Stimulated activated CD8-positive, alpha-beta memory T cell treated with anti-CD3 and anti-CD28 coated beads, Interleukin-12 subunit alpha, Interleukin-12 subunit beta, amount 100 ng/mL, for 4 hours (primary cell): Measurements from ENCODE around the gene COLEC12.

ENCODE experiments used
- DNase-seq: peaks from one replicate; pipeline ENCODE4 v3.0.0-alpha.2; 2020; ENCODE audit warnings: low read depth

The COLEC12 gene

DNA sequence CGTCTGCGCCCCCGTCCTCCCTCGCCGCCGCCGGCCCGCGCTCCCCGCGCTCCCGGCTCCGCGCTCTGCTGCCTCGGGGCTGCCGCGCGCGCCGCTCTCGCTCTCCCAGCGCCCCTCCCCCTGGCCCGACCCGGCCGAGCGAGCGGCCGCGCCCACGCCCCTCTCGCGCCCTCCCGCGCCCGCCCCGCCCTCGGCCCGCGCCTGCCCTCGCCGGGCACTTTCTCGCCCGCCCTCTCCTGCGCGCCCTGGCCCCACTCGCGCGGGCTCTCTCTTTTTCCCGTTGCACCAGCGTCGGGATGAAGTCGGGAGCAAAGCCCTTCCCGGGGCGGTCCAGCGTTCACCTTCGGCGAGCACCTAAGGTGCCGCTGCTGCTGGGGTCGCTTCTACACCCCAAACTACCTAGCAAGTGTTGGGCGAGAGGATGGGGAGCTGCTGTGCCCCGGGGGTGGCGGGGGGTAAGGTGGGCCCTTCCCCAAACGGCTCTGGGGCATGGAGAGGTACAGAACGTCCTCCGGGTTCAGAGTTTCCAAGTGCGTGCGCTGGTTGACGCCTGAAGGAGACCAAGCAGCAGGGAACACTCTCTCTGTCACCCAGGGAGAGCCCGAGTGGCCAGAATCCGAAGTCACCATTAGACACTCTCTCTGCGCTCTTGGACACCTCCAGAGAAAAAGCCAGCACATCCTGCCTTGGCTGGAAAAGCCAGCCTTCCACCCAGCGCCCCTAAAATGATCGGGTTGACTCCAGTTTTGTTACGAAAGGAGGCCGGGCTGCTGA, at the start of gene COLEC12:
COLEC12 (minus strand) TSS at position 70 of the 774 bp plus-strand sequence. CDS start 187 bp downstream, outside the sequence.
- no peak for DNase-seq

DNA sequence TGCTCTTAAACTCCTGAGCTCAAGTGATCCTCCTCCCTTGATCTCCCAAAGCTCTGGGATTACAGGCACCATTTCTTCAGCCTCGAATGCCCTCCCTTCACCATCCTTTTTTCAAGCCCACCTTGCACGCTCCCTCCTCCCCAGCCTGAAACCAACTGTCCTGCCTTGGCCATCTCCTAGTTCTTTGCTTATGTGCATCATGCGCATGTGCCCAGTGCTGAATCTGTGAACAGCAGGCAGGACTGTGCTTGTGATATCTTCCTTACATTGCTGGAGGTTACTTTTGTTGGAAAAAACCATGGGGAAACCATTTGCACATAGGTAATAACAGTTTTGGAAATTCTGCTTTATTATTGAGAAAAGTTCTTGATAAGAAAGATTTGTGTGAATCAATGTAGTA, 49.5 kb upstream of the COLEC12 start:
- no peak for DNase-seq

DNA sequence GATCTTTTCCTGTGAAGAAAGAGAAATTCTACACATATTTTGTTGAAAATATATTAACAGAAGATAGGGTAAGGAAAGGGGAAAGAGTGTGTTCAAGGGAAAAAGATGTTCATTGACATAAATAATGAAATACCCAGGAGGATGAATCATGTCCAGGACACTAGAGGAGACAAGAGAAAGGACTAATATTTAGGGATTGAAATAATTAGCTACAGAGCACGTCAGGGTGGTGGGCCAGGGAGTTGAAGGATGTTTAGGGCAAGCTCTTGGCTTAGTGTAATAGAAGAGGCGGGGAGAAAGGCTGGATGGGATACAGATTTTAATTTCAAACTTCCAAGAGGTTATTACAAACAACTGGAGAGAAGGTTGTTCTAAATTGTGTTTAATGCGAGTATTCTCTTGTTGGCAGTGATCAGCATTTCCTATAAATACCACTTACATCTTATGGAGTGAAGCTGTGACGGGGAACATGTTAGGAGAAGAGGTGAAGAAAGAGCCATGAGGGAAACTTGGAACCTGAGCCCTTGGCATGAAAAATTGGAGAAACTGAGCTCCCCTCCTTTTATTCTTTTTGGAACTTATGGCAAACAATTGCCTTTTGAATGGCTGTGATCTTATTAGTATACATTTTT, 43.1 kb upstream of the COLEC12 start:
- DNase-seq, result no peak

DNA sequence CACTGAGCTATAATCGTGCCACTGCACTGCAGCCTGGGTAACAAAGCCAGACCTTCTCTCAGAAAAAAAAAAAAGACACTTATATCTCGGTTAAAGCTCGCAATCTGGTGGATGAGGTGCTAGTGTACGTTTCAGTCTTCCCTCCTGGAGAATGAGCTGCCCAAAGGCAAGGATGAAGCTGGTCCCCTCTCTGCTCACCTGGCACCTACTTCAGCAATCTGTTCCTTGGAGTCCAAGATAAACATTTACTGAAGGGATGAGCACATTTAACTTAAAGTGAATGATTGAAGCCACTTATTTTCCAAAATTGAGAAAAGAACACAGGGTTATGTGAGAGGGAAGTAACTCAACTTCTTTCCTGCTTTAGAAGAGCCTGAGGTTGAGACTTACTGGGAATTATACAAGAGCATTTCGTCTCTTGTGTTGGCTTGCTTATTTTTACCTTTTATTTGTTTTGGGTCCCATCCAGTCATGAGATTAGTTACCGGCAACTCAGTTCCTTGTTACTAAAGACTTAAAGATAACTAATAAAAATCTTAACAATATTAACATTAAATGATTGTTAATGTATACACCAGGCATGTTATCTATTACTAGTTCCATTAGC, 33.6 kb upstream of the COLEC12 start:
- DNase-seq, result no peak

DNA sequence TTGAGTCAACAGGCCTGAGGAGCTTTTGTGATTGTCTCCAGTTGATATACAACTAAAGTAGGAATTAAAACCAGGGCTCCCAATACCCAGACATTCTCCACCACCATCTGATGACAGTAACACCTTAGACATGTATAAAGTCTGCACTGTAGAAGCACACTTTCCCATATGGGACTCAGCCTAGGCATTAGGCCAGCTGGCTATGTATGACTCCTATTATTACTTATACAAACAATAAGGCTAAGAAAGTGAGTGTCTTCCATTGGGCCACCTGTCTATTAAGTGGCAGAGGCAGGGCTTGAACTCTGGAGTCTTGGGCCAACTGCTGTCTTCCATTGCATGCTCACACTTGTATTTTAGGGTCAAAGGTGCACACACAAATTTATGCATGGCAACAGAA, 32.1 kb upstream of the COLEC12 start:
- no peak for DNase-seq

DNA sequence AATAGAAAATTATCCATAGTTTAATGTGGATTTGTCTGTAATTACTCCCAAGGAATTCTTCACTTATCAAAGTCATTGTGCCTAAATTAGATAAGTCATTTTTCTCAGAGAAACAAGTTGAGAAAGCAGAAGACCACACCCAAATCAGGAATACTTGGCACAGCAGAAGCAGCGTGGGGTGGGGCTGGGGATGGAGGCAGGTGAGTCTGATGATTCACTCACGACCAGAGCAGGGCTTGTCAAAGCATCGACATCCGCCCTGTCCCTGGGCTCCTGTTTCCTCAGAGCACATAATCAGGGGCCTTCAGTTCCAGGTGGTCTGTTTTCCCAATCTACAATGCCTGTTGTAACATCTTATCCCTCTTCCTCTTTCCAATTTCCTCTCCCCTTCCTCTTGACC, 31.5 kb upstream of the COLEC12 start:
- DNase-seq, result no peak

DNA sequence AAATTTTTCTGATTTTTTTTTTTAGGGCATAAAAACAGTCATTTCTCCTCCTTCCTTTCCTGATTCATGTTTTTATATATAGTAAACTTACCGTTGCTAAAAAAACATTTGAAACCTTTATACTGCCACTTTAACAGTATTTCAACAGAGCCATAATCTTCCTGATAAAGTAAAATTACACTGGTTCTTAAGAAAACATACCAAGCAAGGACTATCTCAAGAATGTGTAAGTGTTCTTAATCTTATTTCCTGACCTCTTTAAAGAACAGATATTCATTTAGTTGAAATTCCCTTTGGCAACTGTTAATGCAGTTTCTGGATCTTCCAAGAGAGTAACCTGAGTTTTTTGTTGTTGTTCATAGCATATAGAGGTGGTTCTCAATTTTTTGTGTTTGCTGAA, 26.6 kb upstream of the COLEC12 start:
- DNase-seq, result no peak

DNA sequence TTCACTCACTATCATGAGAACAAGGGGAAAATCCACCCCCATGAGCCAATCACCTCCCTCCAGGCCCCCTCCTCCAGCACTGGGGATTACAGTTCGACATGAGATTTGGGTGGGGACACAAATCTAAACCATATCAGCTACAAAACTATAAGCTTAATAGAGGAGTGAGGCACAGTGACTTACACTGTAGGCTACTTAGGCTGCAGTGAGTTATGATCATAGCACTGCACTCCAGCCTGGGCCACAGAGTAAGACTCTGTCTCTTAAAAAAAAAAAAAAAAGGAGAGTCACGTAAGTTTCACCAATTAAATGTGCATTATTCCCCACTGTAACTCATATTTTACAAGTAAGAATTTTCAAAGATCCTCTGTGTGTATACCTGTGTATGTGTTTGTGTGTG, 26.2 kb upstream of the COLEC12 start:
- DNase-seq, result no peak

DNA sequence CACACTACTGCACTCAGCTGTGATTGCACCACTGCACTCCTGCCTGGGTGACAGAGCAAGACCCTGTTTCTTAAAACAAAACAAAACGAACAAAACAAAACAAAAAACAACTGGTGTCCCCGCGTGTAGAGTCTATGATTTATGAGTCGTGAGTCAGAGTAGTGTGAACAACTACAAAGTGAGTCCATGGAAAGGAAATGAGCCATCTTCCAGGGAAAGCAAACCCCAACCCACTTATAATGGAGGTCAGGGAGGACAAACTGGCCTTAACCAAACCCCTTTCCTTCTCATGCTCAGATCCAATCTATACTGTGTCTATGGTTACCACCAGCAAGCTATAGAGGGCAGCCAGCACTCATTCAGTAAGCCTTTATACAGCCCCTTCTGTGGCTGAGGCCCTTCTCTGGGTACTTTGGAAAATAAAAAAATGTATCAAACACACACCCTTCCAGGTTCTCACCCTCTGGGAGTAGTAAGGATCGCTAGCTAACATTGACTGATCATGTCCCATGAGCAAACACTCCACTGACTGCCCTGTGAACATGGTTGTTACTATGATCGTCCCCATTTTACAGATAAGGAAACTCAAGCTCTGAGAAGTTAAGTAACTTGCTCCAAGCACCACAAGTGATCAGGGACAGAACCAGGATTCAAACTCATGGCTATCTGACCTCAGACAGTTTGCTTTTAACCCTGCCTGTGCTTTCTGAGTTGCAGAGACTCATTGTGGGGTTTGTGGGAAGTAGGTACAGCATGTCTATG, 24.7 kb upstream of the COLEC12 start:
- no peak for DNase-seq

DNA sequence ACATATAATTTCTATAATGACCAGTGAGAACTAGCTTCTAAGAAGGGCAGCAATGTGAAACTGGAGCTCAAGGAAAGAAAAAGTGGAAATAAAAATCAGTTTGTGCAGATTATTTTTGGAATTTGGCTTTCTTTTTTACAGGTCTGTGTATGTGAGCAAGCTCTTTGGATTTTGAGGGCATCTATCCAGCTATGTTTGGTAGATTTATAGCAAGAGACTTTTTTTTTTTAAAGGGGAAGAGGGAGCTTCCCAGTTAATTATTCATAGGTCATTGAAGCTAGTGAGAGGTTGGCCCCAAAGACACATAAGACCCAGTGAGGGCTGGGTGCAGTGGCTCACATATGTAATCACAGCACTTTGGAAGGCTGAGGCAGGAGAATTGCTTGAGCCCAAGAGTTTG, 24.0 kb upstream of the COLEC12 start:
- no peak for DNase-seq

DNA sequence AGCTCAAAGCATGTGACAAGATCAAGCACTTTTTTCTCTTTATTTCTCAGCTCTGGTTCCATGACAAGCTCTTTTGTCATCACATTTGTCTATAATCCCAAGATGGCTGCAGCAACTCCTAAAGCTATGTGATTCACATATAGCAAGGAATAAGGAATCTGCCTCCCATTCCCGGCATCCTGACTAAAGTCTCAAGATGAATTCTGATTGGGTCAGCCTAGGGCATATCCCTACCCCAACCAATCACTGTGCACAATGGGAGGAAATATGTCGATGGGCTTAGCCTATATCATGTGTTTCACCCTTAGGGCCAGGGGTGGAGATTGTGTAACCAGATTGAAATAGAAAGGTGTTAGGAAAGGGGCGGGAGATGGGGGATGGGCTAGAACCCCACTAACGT, 23.1 kb upstream of the COLEC12 start:
- DNase-seq, result no peak

DNA sequence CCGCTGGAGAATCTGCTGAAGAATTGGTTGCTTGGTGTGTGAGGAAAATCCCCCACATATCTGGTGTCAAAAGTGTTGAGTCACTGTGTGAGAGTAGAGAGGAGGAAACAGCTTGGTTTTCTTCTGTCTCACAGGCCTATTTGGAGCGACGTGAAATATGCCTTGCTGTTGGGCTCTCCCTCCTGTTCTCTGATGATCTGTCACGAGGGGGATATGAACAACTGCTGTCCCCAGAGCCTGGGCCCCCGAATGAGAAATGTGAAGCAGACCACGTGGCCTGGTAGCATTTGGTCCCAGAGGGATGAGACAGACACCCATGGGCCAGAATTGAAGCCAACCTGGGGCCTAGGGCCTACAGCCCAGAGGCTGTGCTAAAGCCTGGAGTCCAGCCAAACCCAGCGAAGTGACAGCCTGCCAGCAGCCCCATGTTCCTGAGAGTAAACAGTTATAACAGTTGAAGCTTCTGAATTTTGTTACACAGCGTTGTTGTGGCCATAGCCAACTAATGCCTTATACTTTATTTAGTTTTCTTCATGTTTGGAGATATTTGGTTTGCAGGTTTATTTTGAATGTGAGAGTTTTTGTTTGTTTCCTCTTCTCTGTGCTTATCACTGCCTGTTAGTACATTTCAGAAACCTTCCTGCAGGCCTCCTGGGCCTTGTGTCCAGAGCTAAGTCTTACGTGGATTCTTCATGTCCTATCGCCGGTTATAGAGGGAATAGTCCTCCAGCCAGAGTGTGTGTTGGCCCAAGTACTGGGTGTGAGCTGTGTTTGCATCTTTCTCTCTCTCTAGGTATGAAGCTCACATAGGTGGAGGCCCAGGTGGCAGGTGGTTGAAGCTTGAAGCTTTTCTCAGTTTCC, 18.7 kb upstream of the COLEC12 start:
- DNase-seq, result no peak

DNA sequence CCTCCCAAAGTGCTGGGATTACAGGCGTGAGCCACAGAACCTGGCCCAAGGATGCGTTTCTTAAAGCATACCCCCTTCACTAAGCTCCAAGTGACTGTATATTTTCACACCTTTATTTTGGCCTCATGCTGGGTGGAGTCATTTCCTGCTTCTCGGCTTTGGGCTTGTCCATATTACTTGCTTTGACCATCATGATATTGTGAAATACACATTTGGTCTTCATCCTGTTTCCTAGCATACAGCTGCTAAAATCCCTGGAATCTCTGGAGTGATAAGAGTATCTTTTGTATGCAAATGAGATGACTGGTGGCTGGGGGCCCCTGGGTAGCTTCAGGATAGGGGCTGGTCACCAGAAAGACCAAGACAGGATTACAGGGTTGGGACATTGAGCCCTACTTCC, 17.6 kb upstream of the COLEC12 start:
- no peak for DNase-seq

DNA sequence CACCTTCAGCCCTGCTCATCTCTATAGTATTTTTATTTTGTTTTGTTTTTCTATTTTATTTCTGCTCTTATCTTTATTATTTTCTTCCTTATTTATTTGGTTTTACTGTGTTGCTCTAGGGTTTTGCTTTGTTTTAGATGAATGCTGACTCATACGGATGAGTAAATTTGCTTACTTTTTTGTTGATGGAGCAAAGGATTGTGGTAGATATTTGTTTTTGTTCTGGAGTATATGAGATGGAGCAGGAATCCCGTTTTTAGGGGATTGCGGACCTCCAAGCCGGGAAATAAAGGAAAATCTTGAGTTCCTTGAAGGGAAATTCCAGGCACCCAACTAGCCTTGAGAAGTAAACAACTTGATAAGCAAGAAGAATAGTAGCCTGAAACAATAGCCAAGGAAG, 15.3 kb upstream of the COLEC12 start:
- no peak for DNase-seq

DNA sequence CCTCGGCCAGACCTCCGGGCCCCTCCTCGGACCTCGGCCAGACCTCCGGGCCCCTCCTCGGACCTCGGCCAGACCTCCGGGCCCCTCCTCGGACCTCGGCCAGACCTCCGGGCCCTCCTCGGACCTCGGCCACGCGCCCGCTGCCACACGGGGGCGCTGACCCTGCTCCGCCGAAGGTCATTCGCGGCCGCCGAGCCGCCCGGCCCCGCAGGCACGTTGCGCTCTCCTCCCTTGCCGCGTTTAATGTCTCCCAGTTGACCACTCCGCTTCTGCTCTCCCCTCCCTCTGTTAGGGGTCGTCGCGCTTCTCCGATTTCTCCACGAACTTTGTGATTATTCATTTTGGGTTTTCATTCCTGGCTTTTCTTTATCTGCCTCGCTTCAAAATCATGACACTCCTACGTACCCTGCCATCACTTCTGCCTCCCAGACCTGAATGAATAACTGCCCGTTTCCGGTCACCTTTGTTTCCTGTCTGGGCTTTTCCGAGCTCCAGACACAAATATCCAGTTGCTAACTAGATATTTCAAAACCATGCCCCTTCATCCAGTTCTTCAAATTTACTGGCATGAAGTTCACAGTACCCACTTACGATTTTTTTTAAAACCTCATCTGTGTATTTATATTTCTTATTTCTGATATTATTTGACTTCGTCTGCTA, 14.8 kb upstream of the COLEC12 start:
- DNase-seq, result no peak

DNA sequence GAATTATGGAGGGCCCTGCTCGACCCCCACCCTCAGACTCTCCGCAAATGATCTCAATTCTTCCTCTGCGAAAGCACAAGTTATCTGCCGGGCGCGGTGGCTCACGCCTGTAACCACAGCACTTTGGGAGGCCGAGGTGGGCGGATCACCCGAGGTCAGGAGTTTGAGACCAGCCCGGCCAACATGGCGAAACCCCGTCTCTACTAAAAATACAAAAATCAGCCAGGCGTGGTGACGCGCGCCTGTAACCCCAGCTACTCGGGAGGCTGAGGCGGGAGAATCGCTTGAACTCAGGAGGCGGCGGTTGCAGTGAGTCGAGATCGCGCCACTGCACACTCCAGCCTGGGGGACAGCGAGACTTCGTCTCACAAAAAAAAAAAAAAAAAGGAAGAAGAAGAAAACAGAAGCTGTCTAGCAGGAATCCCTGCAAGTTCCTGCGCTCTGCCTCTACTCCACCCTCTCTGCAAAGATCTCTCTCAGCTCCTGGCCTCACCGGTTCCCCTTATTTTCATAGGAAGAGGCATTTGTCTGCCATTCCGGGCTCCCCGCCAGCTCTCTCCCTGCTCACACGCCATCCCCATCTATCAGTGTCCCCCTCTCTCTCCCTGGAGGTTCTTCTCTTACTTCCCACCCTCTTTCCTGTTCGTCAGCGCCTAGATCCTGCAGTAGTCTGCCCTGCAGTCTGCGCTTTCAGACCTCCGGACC, 13.5 kb upstream of the COLEC12 start:
- DNase-seq, result no peak

DNA sequence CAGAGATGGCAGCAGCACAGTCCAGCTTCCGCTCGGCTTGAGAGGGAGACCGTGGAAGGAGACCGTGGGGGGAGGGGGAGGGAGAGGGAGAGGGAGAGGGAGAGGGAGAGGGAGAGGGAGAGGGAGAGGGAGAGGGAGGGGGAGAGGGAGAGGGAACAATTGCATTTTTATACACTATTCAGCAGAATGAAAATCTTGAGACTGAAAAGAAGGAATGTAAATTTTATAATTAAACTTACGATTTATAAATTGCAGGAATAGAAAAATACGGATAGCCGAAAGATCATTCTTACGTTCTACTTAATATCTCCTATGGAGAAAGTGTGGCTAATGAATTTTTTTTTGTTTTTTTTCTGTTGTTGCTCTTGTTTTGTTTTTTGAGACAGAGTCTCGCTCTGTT, 12.5 kb upstream of the COLEC12 start:
- no peak for DNase-seq

DNA sequence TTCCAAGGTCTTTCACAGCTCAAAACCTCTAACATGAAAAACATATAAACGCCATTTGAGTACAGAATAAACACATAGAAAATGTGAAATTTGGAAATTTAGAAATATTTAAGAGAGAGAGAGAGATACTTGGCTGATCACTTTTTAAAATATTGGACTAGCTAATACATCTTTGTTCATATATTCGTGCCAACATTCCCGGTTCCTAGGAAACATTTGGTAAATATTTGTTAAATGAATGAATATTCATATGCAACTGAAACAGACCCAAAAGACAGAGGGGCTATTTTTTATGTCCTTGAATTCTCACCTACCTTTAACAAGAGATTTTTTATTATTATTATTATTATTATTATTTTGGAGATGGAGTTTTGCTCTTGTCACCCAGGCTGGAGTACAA, 8.3 kb upstream of the COLEC12 start:
- DNase-seq, result no peak

DNA sequence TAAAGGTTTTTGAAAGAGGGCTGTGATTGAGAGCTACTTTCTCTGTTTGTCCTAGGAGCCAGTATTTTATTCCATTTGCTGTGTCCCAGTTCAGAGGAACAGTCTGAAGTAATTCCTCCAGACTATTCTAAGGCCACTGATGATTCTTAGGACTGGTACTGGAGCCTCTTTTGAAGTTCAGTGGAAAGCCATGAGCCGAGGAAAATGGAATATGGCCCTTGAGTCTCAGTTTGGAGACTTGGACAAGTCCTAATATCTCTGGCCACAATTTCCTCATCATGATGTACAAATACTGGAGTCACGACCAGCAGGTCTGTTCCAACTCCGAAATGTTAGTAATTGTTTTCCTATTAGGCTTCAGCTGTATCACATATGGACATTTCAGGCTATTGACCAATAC, 7.1 kb upstream of the COLEC12 start:
- no peak for DNase-seq

DNA sequence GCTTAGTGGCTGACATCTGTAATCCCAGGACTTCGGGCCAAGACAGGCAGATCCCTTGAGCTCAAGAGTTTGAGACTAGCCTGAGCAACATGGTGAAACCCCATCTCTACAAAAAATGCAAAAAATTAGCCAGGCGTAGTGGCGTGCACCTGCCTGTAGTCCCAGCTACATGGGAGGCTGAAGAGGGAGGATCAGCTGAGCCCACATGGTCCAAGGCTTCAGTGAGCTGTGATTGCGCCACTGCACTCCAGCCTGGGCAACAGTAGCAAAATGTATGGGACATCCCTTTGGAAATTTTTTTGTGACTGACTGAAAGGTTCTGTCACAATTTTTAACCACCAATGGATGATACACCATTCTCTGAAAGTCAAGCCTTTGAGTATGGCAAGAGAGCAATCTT, 6.3 kb upstream of the COLEC12 start:
- no peak for DNase-seq

DNA sequence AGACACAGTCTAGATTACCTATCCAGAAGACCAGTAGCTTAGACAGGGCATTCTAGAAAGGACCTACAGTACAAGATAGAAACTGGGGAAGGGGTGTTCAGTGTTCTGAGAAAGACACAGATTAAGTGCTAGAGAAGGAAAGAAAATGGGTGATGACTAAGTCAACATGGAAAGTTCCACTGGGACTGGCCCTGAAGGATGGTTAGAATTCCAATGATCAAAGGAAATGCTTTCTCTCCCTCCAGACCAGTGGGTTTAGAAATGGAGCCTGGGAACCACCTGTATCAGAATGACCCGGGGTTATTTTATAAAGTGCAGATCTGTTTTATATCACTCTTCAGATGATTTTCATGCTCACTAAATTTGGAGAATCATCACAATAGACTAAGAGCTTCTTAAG, 5.8 kb upstream of the COLEC12 start:
- DNase-seq, result no peak
